K562 (cell line): ENCODE results near the gene MOB3C. TPM values are rescaled to one million over a fixed set of nuclear protein-coding genes. Genes with fewer than 3 reads are reported as not detected.

Experiments used
- ATAC-seq: fragments of 200-7000 bp; cut with Tn5 transposase; 3 replicates; pipeline ENCODE4 v1.9.1; 2020; ENCODE audit warnings: moderate library complexity
- BruUV-seq: library from RNA; stranded (reverse); fragments of 400-500 nt; replicated peaks from 2 replicates; lab custom pipeline; 2021; lab: Mats Ljungman, UMichigan
- CTCF ChIA-PET: fragments of 300-600 bp; formaldehyde crosslinking; extraction: SDS; loops from one replicate; lab custom pipeline; 2021; ENCODE audit warnings: low intra/inter-chr PET ratio; lab: Yijun Ruan, JAX
- POLR2A ChIA-PET: fragments of 300-600, 350-650 bp; sonication (Branson Sonifier 250); formaldehyde crosslinking; extraction: SDS; loops from one replicate; lab custom pipeline; 2021; ENCODE audit warnings: antibody characterized with exemption, inconsistent platforms; lab: Yijun Ruan, JAX
- DNase-seq, 4 experiments: peaks; one replicate each; pipeline versions ENCODE4 v3.0.0 to v3.0.0-alpha.2; 2011 to 2018; ENCODE audit warnings: low spot score in 3 of 4, mixed read lengths in 3 of 4; ENCODE audit errors: extremely low read depth in 1 of 4
- FAIRE-seq: peaks from 2 replicates; lab custom pipeline; 2011; peaks lifted over from hg19 to GRCh38; lab: Jason Lieb, UNC
- H2AFZ ChIP-seq: 2 replicates; pipeline ENCODE4 v1.6.0; 2011; ENCODE audit warnings: low read depth, low read length, control low read depth, inconsistent platforms
- H3K27ac ChIP-seq: fragments of 200-600 bp; 3 replicates; pipeline ENCODE4 v1.8.0; 2011; ENCODE audit warnings: low read depth, mild to moderate bottlenecking, control low read depth, inconsistent platforms, low read length, moderate library complexity, mixed read lengths; ENCODE audit errors: extremely low read depth
- H3K27me3 ChIP-seq, 2 experiments: fragments of 300-600 bp in 1 of 2; 2 replicates in 1 of 2; 3 replicates in 1 of 2; pipeline versions ENCODE4 v1.6.0 to v1.8.0; 2011; ENCODE audit warnings: inconsistent platforms in 2 of 2, low read length in 2 of 2, mild to moderate bottlenecking in 1 of 2, mixed read lengths in 1 of 2, moderate library complexity in 1 of 2; ENCODE audit not compliant: control insufficient read depth in 2 of 2, insufficient read depth in 2 of 2
- H3K36me3 ChIP-seq: fragments of 300-600 bp; 3 replicates; pipeline ENCODE4 v1.8.0; 2011; ENCODE audit warnings: mild to moderate bottlenecking, low read length, inconsistent platforms; ENCODE audit not compliant: control insufficient read depth, insufficient read depth
- H3K4me1 ChIP-seq, 2 experiments: fragments of 200-600 bp in 1 of 2; replicated peaks in 1 of 2; 2 replicates in 1 of 2; 3 replicates in 1 of 2; pipeline versions ENCODE4 v1.5.1 to v1.8.0; 2011; ENCODE audit warnings: inconsistent platforms in 2 of 2, low read length in 2 of 2, mild to moderate bottlenecking in 1 of 2, mixed read lengths in 1 of 2, moderate library complexity in 1 of 2; ENCODE audit not compliant: control insufficient read depth in 2 of 2, insufficient read depth in 2 of 2
- H3K4me2 ChIP-seq: 2 replicates; pipeline ENCODE4 v1.6.1; 2011; ENCODE audit warnings: low read length, control low read depth, inconsistent platforms, mixed read lengths; ENCODE audit not compliant: insufficient read depth
- H3K4me3 ChIP-seq: fragments of 200-600 bp; sonication (generic), shearing (Covaris generic); 2 replicates; pipeline ENCODE4 v1.5.1; 2016; ENCODE audit warnings: control low read depth, inconsistent platforms
- H3K79me2 ChIP-seq: fragments of 200-600 bp; 3 replicates; pipeline ENCODE4 v1.8.0; 2011; ENCODE audit warnings: low read length, inconsistent platforms; ENCODE audit not compliant: control insufficient read depth, insufficient read depth
- H3K9ac ChIP-seq, 2 experiments: 2 replicates each; pipeline versions ENCODE4 v1.6.0 to v1.6.1; 2011; ENCODE audit warnings: low read depth in 2 of 2, low read length in 2 of 2, control low read depth in 1 of 2, inconsistent platforms in 1 of 2, mild to moderate bottlenecking in 1 of 2, mixed read lengths in 1 of 2; ENCODE audit not compliant: insufficient read depth in 1 of 2
- H3K9me1 ChIP-seq: one replicate; pipeline ENCODE4 v1.6.0; 2011; ENCODE audit warnings: inconsistent platforms, mild to moderate bottlenecking, low read length, moderate library complexity; ENCODE audit not compliant: control insufficient read depth, insufficient read depth
- H3K9me3 ChIP-seq: replicated peaks from 2 replicates; pipeline ENCODE4 v1.5.1; 2011; ENCODE audit warnings: low read depth, low read length, inconsistent platforms; ENCODE audit not compliant: control insufficient read depth, insufficient read depth
- H4K20me1 ChIP-seq: replicated peaks from 2 replicates; pipeline ENCODE4 v1.6.1; 2011; ENCODE audit warnings: low read length, inconsistent platforms, mixed read lengths; ENCODE audit not compliant: control insufficient read depth, insufficient read depth
- ATF1 ChIP-seq, 2 experiments: fragments of 450-650 bp in 1 of 2; IDR thresholded peaks; 2 replicates each; pipeline ENCODE4 v1.6.1; 2016; ENCODE audit warnings: missing compliant biosample characterization in 1 of 2, missing genetic modification characterization in 1 of 2
- DACH1 ChIP-seq: fragments of 450-650 bp; IDR thresholded peaks from 2 replicates; pipeline ENCODE4 v1.6.1; 2018; ENCODE audit not compliant: partially characterized antibody
- HEY1 ChIP-seq: fragments of 250-450 bp; sonication (Bioruptor Pico); IDR thresholded peaks from 2 replicates; pipeline ENCODE4 v1.5.0; 2020; ENCODE audit warnings: mild to moderate bottlenecking, moderate library complexity, borderline replicate concordance
- HLTF ChIP-seq: fragments of 450-650 bp; IDR thresholded peaks from 2 replicates; pipeline ENCODE4 v1.6.1; 2016
- SMAD2 ChIP-seq: fragments of 150-350 bp; IDR thresholded peaks from 2 replicates; pipeline ENCODE4 v1.6.1; 2014; ENCODE audit warnings: low read depth, mild to moderate bottlenecking, low read length
- ZNF197 ChIP-seq: fragments of 200-800 bp; sonication (Bioruptor generic); IDR thresholded peaks from 2 replicates; pipeline ENCODE4 v1.6.1; 2016; ENCODE audit warnings: low read depth, missing genetic modification characterization, missing compliant biosample characterization
- WGBS: fragments of 100-300 bp; shearing (Covaris generic); methylation state at CpG from one replicate; pipeline ENCODE4 v1.1.6; 2016; ENCODE audit warnings: low coverage, mixed read lengths; ENCODE audit not compliant: insufficient coverage; ENCODE audit errors: missing lambda C conversion rate; 5-methylcytosine and 5-hydroxymethylcytosine counted together
- in situ Hi-C: fragments of 300-500 bp; cut with MboI; formaldehyde crosslinking; loops from 4 replicates; pipeline ENCODE4 v1.15.0; 2018; ENCODE audit warnings: inconsistent platforms, mixed read lengths
- intact Hi-C: fragments of 100-400 bp; cut with micrococcal nuclease; formaldehyde crosslinking; loops from 2 replicates; pipeline ENCODE4 v1.14.2; 2022
- polyA plus RNA-seq, 8 experiments: library from polyadenylated mRNA; depleted of rRNA in 4 of 8; stranded (reverse) in 5 of 8; unstranded in 3 of 8; fragments of >200 nt; fragmentation: Nextera tagmentation in 2 of 8; fragmentation: Illumina TruSeq in 1 of 8; extraction: Ambion mirVana in 2 of 8; extraction: Trizol in 1 of 8; gene quantifications; 2 replicates each; pipeline versions ENCODE4 v1.2.1 to v1.2.3, GENCODE V29; 2011 to 2014; ENCODE audit warnings: inconsistent platforms in 1 of 8, missing spikeins in 1 of 8
- total RNA-seq, 7 experiments: library from RNA; depleted of rRNA in 6 of 7; stranded (reverse); fragments of >200 nt in 6 of 7; fragmentation: Illumina TruSeq in 2 of 7; extraction: Trizol in 2 of 7; gene quantifications; 2 replicates each; pipeline versions ENCODE4 v1.2.1 to v1.2.3, GENCODE V29; 2011 to 2021; ENCODE audit warnings: low replicate concordance in 1 of 7
- TF ChIP-seq, protein P1 (sequence below): conservative IDR thresholded peaks from 2 replicates; pipeline ENCODE4 v1.6.1; 2011; ENCODE audit warnings: low read depth, mild to moderate bottlenecking, low read length; ENCODE audit not compliant: control insufficient read depth
- TF ChIP-seq, protein P2 (sequence below): fragments of 450-650 bp; formaldehyde crosslinking; IDR thresholded peaks from 2 replicates; pipeline ENCODE4 v1.4.0; 2020; ENCODE audit warnings: mild to moderate bottlenecking, moderate library complexity
- TF ChIP-seq, protein P3 (sequence below), 3 experiments: fragments of 200-800 bp in 1 of 3; fragments of 250-450 bp in 1 of 3; fragments of 450-650 bp in 1 of 3; sonication (Bioruptor Pico) in 1 of 3; sonication (Bioruptor generic) in 1 of 3; formaldehyde crosslinking in 1 of 3; IDR thresholded peaks; 2 replicates each; pipeline versions ENCODE4 v1.6.1 to v1.8.0; 2016 to 2022; ENCODE audit warnings: mild to moderate bottlenecking in 2 of 3, missing genetic modification characterization in 2 of 3, missing compliant biosample characterization in 1 of 3, moderate library complexity in 1 of 3
- TF ChIP-seq, protein P4 (sequence below), 2 experiments: fragments of 250-450 bp in 1 of 2; fragments of 450-650 bp in 1 of 2; sonication (Bioruptor Pico) in 1 of 2; IDR thresholded peaks; 2 replicates each; pipeline versions ENCODE4 v1.6.1 to v1.8.0; 2016 to 2021; ENCODE audit warnings: mild to moderate bottlenecking in 2 of 2, moderate library complexity in 2 of 2, missing compliant biosample characterization in 1 of 2, missing genetic modification characterization in 1 of 2
- TF ChIP-seq, protein P5 (sequence below): fragments of 450-650 bp; IDR thresholded peaks from 2 replicates; pipeline ENCODE4 v1.6.1; 2017; ENCODE audit warnings: mild to moderate bottlenecking, moderate library complexity

The MOB3C gene
- total and polyA plus RNA-seq, 9 of the 15 experiments (the other 6 are each of a cell fraction or from before 2014, with no cell fraction given), result 1.0 to 7.5 (median 3.7) TPM

DNA sequence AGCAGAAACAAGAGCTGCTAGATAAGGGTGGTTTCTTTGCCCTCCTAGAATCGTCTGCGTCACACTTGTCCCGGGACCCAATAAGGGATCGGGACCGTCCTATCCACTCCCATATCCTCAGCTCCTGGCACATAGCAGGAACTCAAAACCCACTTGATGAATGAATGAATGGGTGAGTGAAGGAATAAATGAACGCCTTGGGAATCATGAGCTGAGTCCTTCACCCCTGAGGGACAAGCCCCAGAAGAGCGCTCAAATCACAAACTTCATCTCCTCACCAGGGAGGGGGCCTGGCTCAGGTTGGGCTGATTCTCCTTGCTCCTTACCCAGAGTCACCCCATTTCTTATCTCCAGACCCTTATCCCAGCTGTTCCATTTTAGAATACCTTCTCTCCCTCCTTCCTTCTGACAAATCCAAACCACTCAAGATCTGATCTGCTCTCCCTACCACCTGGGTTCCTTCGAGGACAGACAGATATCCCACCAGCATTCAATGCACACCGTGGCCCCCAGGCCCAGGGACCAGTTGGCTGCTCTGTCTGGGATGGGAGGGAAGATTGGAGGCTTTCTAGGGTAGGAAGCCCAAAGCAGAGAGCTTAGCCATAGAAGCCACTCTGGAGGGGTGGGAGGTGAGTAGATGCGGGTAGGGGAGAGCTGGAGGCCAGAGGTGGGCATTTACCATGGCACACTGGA, 643 bp upstream of the MOB3C start:
- intact Hi-C loops (no loop called here), in situ Hi-C loops (loop anchor here (5.0 kb wide), 1 partner anchor 105 kb away; no protein-coding TSS in a partner anchor)
- peak in 3 of 4 experiments; percentile 30 to 62 (median 55) for DNase-seq
- H3K79me2 ChIP-seq, result peaks cover 4% of the 10 kb centered on the region; the same call in 2 of the 3 replicates
- peak; percentile 75 for FAIRE-seq
- H3K4me3 ChIP-seq, result peak overlapping the region; percentile 72
- no peaks in the 10 kb centered on the region for H3K9me1 ChIP-seq
- CTCF ChIA-PET, result no interaction called here
- peak; percentile 1; the same call in 1 of the 3 replicates for ATAC-seq
- peaks cover 3% of the 10 kb centered on the region for H4K20me1 ChIP-seq
- POLR2A ChIA-PET, result interaction anchor here (0.7 to 3.0 kb wide), 11 partner anchors 9 to 102 kb away, joined by 3 to 38 read pairs (median 4); partner anchors contain the start of genes EFCAB14 and MKNK1
- no peaks in the 10 kb centered on the region for H3K27me3 ChIP-seq
- peak overlapping the region; percentile 74 to 97; a peak in 3 of 4 replicates for H3K9ac ChIP-seq
- H3K36me3 ChIP-seq, result no peaks in the 10 kb centered on the region
- H2AFZ ChIP-seq, result peak overlapping the region; percentile 99
- peak overlapping the region; percentile 63; the same call in 2 of the 3 replicates for H3K27ac ChIP-seq
- H3K4me2 ChIP-seq, result peak overlapping the region; percentile 90
- BruUV-seq, result no TSS peak
- 16% methylated on average over 10 of the region's 10 CpGs for WGBS
- H3K4me1 ChIP-seq, result peaks cover 22 to 37% of the 10 kb centered on the region in 2 experiments
- no peaks in the 10 kb centered on the region for H3K9me3 ChIP-seq
- TF ChIP-seq, protein P1, sequence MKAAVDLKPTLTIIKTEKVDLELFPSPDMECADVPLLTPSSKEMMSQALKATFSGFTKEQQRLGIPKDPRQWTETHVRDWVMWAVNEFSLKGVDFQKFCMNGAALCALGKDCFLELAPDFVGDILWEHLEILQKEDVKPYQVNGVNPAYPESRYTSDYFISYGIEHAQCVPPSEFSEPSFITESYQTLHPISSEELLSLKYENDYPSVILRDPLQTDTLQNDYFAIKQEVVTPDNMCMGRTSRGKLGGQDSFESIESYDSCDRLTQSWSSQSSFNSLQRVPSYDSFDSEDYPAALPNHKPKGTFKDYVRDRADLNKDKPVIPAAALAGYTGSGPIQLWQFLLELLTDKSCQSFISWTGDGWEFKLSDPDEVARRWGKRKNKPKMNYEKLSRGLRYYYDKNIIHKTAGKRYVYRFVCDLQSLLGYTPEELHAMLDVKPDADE, result no peak
- TF ChIP-seq DACH1 (peak; percentile 27), HLTF (no peak), ATF1 (CRISPR knock-in tag; IDR thresholded peaks at IDR 0.05) (no peak), ATF1 (tag; IDR thresholded peaks at IDR 0.05) (peak; percentile 31), ZNF197 (CRISPR knock-in tag) (no peak), HEY1 (CRISPR knock-in tag) (no peak), SMAD2 (no peak)
- TF ChIP-seq, protein P2, sequence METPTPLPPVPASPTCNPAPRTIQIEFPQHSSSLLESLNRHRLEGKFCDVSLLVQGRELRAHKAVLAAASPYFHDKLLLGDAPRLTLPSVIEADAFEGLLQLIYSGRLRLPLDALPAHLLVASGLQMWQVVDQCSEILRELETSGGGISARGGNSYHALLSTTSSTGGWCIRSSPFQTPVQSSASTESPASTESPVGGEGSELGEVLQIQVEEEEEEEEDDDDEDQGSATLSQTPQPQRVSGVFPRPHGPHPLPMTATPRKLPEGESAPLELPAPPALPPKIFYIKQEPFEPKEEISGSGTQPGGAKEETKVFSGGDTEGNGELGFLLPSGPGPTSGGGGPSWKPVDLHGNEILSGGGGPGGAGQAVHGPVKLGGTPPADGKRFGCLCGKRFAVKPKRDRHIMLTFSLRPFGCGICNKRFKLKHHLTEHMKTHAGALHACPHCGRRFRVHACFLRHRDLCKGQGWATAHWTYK (CRISPR knock-in tag), result no peak
- TF ChIP-seq, protein P3, sequence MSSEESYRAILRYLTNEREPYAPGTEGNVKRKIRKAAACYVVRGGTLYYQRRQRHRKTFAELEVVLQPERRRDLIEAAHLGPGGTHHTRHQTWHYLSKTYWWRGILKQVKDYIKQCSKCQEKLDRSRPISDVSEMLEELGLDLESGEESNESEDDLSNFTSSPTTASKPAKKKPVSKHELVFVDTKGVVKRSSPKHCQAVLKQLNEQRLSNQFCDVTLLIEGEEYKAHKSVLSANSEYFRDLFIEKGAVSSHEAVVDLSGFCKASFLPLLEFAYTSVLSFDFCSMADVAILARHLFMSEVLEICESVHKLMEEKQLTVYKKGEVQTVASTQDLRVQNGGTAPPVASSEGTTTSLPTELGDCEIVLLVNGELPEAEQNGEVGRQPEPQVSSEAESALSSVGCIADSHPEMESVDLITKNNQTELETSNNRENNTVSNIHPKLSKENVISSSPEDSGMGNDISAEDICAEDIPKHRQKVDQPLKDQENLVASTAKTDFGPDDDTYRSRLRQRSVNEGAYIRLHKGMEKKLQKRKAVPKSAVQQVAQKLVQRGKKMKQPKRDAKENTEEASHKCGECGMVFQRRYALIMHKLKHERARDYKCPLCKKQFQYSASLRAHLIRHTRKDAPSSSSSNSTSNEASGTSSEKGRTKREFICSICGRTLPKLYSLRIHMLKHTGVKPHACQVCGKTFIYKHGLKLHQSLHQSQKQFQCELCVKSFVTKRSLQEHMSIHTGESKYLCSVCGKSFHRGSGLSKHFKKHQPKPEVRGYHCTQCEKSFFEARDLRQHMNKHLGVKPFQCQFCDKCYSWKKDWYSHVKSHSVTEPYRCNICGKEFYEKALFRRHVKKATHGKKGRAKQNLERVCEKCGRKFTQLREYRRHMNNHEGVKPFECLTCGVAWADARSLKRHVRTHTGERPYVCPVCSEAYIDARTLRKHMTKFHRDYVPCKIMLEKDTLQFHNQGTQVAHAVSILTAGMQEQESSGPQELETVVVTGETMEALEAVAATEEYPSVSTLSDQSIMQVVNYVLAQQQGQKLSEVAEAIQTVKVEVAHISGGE (CRISPR knock-in tag; IDR thresholded peaks at IDR 0.05), result no peak
- TF ChIP-seq, protein P4, sequence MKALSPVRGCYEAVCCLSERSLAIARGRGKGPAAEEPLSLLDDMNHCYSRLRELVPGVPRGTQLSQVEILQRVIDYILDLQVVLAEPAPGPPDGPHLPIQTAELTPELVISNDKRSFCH (CRISPR knock-in tag; IDR thresholded peaks at IDR 0.05), result no peak
- TF ChIP-seq, protein P4 (tag; IDR thresholded peaks at IDR 0.05), result 0 out of 2 replicates have a peak, but pooled peaks have one; percentile 34
- TF ChIP-seq, protein P5, sequence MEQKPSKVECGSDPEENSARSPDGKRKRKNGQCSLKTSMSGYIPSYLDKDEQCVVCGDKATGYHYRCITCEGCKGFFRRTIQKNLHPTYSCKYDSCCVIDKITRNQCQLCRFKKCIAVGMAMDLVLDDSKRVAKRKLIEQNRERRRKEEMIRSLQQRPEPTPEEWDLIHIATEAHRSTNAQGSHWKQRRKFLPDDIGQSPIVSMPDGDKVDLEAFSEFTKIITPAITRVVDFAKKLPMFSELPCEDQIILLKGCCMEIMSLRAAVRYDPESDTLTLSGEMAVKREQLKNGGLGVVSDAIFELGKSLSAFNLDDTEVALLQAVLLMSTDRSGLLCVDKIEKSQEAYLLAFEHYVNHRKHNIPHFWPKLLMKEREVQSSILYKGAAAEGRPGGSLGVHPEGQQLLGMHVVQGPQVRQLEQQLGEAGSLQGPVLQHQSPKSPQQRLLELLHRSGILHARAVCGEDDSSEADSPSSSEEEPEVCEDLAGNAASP, result no peak
